NCI-H187 treated with DMSO at 0.1 percent for 48 hours (cell line): Measurements from ENCODE around the gene OR2G6.

Experiments
- DNase-seq: peaks from one replicate; lab custom pipeline; 2025; lab: John Stamatoyannopoulos, UW

Gene OR2G6

GRCh38 chr1:248576260-248576980, 68.5 kb downstream of the OR2G6 start:
- DNase-seq, result no peak
